Measurements from ENCODE around the gene CTNND2. TPM values are rescaled to one million over a fixed set of nuclear protein-coding genes. Genes with fewer than 3 reads are reported as not detected.
A peak's percentile ranks its signal among the peaks of the same experiment; 100 is the strongest.

The CTNND2 gene
- total RNA-seq, 2 experiments from 2014 or later, result not detected

- Mint-ChIP-seq H3K36me3 (ENCODE audit: low read depth) (no peaks in the 10 kb centered on the region), H3K27me3 (peaks cover 16% of the 10 kb centered on the region), H3K9me3 (no peaks in the 10 kb centered on the region), H3K4me3 (no peak overlapping the region), H3K4me1 (ENCODE audit: low read depth) (peaks cover 8% of the 10 kb centered on the region), H3K27ac (no peak overlapping the region)
- no peak for TF ChIP-seq CTCF (IDR thresholded peaks at IDR 0.05)
- DNase-seq (no peak), ATAC-seq (peak; percentile 18)
- ChIA-PET POLR2A (interaction anchor here (0.6 kb wide), 1 partner anchor 409 kb away, joined by 4 read pairs; no protein-coding TSS in a partner anchor), CTCF (interaction anchor here (0.6 to 3.7 kb wide), 22 partner anchors 9 to 505 kb away, joined by 3 to 24 read pairs (median 4); no protein-coding TSS in a partner anchor)
- intact Hi-C loops (cut with micrococcal nuclease), result no loop called here
Observed at GRCh38 chr5:10988622-10989021, 915.6 kb downstream of the CTNND2 start.

DNA sequence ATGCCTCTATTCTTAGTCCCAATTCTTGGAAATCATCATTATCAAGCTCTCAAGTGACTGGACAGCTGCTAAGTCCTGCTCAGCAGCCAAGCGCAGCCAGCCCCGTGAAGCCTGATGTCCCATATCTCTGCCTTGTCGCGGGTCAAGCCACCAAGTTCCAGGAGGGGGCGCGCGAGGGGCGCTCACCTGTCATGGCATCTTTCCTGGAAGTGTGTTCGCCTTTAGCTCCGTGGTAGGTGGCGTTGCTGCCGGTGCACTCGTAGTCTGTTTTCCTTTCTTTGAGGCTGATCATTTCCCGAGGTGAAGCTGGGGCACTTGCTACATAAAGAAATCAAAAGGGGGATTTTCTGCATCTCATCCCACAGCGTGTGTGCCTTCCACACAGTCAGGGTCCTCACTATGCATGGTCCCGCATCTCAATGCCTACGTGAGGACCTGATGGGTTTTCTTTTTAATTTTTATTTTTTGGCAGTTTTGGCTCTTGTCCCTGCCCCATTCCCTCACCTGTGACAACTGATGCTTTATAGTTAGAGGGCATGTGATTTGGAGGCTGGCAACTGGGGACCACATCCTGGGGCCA lies 916.2 kb downstream of the CTNND2 start:
- peak; percentile 76 for TF ChIP-seq CTCF (IDR thresholded peaks at IDR 0.05)
- H3K27ac Mint-ChIP-seq, result no peak overlapping the region
- POLR2A ChIA-PET, result interaction anchor here (0.6 kb wide), 1 partner anchor 409 kb away, joined by 4 read pairs; no protein-coding TSS in a partner anchor
- no peaks in the 10 kb centered on the region for H3K9me3 Mint-ChIP-seq
- H3K4me3 Mint-ChIP-seq, result no peak overlapping the region
- ATAC-seq (peak; percentile 94), DNase-seq (peak; percentile 84)
- H3K4me1 Mint-ChIP-seq (ENCODE audit: low read depth), result peaks cover 8% of the 10 kb centered on the region
- H3K36me3 Mint-ChIP-seq (ENCODE audit: low read depth), result no peaks in the 10 kb centered on the region
- H3K27me3 Mint-ChIP-seq, result peaks cover 16% of the 10 kb centered on the region
- intact Hi-C loops (cut with micrococcal nuclease), result no loop called here
- CTCF ChIA-PET, result interaction anchor here (0.6 to 3.7 kb wide), 24 partner anchors 10 to 505 kb away, joined by 3 to 24 read pairs (median 4); no protein-coding TSS in a partner anchor

DNA sequence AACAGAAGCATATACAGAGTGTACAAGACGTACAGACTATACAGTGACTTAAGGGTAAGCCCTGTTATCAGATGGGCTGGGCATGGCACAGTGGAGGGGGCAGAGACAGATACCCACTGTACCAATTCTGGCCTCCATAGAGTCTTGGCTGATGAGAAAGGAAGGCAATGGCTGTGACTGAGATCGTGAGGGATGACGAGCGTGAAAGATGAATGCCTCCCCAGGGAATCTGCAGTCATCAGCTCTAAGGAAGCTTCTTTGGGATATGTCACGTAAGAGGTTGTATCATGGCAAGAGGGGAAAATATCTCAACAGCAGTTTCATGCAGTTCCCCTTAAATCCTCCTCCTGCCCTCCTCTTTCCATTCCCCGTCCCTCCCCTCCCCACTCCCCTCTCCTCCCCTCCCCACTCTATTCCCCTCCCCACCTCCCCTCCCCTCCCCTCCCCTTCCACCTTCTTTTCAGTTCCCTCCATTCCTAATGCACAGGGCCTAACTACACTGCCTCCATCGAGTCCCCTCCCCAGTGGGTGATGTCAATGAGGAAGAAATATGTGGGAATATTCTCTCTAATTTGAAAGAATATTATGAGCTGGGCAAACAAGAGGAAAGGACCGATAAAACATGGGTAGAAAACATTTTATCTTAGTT lies 916.8 kb downstream of the CTNND2 start:
- DNase-seq, result no peak
- H3K9me3 Mint-ChIP-seq, result no peaks in the 10 kb centered on the region
- no peak for TF ChIP-seq CTCF (IDR thresholded peaks at IDR 0.05)
- H3K4me1 Mint-ChIP-seq (ENCODE audit: low read depth), result peaks cover 8% of the 10 kb centered on the region
- CTCF ChIA-PET, result interaction anchor here (0.6 to 3.7 kb wide), 19 partner anchors 10 to 506 kb away, joined by 3 to 24 read pairs (median 4); no protein-coding TSS in a partner anchor
- no peak overlapping the region for H3K27ac Mint-ChIP-seq
- POLR2A ChIA-PET, result no interaction called here
- no peak for ATAC-seq
- no peaks in the 10 kb centered on the region for H3K36me3 Mint-ChIP-seq (ENCODE audit: low read depth)
- peaks cover 16% of the 10 kb centered on the region for H3K27me3 Mint-ChIP-seq
- no peak overlapping the region for H3K4me3 Mint-ChIP-seq
- intact Hi-C loops (cut with micrococcal nuclease), result no loop called here

GRCh38 chr5:10985721-10986110 lies 918.5 kb downstream of the CTNND2 start:
- no peaks in the 10 kb centered on the region for H3K36me3 Mint-ChIP-seq (ENCODE audit: low read depth)
- no peak for TF ChIP-seq CTCF (IDR thresholded peaks at IDR 0.05)
- CTCF ChIA-PET, result interaction anchor here (2.6 to 3.7 kb wide), 2 partner anchors 9 to 52 kb away, joined by 7 to 24 read pairs; no protein-coding TSS in a partner anchor
- H3K9me3 Mint-ChIP-seq, result no peaks in the 10 kb centered on the region
- no peak for DNase-seq
- peaks cover 16% of the 10 kb centered on the region for H3K27me3 Mint-ChIP-seq
- intact Hi-C loops (cut with micrococcal nuclease), result no loop called here
- ATAC-seq, result no peak
- POLR2A ChIA-PET, result no interaction called here
- H3K4me3 Mint-ChIP-seq, result no peak overlapping the region
- no peak overlapping the region for H3K27ac Mint-ChIP-seq
- H3K4me1 Mint-ChIP-seq (ENCODE audit: low read depth), result peaks cover 8% of the 10 kb centered on the region

DNA sequence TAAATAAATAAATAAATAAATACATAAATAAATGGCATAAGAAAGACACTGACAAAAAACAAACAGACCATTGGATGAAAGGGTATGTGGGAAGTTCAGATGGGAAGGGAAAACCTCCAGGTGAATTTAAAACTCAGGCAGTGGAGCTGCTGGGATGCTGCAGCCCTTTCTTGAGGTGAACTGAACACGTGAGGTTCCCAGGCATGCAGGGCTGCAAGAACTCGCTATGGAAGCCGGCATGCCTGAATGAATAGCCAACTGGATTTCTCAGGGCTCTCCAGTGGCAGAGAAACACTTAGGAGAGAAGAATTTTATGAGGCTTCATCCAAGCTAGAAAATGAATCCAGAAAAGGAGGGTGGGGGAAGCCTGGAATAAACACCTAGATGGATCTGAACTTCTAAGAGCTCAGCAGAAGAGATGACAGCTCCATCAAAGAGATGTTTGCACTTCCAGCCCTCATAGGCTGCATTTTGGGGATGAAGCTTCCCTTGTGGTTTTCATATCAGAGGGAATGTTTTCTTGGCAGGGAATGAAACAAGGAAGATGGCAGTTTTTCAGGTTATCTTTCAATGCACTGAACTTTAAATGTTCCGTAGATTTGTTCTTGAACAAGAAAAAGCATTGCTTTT lies 919.0 kb downstream of the CTNND2 start:
- ChIA-PET POLR2A (no interaction called here), CTCF (no interaction called here)
- Mint-ChIP-seq H3K4me3 (no peak overlapping the region), H3K4me1 (ENCODE audit: low read depth) (peaks cover 8% of the 10 kb centered on the region), H3K36me3 (ENCODE audit: low read depth) (no peaks in the 10 kb centered on the region), H3K27ac (no peak overlapping the region), H3K9me3 (no peaks in the 10 kb centered on the region), H3K27me3 (peaks cover 16% of the 10 kb centered on the region)
- ATAC-seq, result no peak
- DNase-seq, result no peak
- intact Hi-C loops (cut with micrococcal nuclease), result no loop called here
- no peak for TF ChIP-seq CTCF (IDR thresholded peaks at IDR 0.05)

All from activated CD8-positive, alpha-beta T cell treated with anti-CD3 and anti-CD28 coated beads for 36 hours (primary cell).